ENCODE data around the gene GSC.
"Not testable (repeated sequence)": the region's sequence is repeated elsewhere in the genome, so short reads cannot be mapped to it uniquely, and the experiment has no call there.

The GSC gene

GRCh38 chr14:94746131-94746530, 23.8 kb downstream of the GSC start:
- WGBS, 2 experiments (ENCODE audit: insufficient coverage in 2 of 2): 80 to 100% methylated on average over 1 of the region's 3 CpGs
- no peak overlapping the region for H3K27ac ChIP-seq (ENCODE audit: low read depth, low read length, severe bottlenecking)
- H3K4me1 ChIP-seq (ENCODE audit: control insufficient read depth, insufficient read depth, low read length, poor library complexity, severe bottlenecking): peaks cover 3% of the 10 kb centered on the region
- no peak overlapping the region for H3K4me3 ChIP-seq (ENCODE audit: extremely low read depth, insufficient read depth, low read length, poor library complexity, severe bottlenecking)
- H3K9me3 ChIP-seq (ENCODE audit: control insufficient read depth, low read length): no peaks in the 10 kb centered on the region
- H3K36me3 ChIP-seq (ENCODE audit: control insufficient read depth, insufficient read depth, low read length): no peaks in the 10 kb centered on the region

GRCh38 chr14:94738751-94739150, 31.2 kb downstream of the GSC start:
- Histone ChIP-seq H3K9me3 (ENCODE audit: control insufficient read depth, low read length) (no peaks in the 10 kb centered on the region), H3K27ac (ENCODE audit: low read depth, low read length, severe bottlenecking) (no peak overlapping the region), H3K36me3 (ENCODE audit: control insufficient read depth, insufficient read depth, low read length) (no peaks in the 10 kb centered on the region), H3K4me1 (ENCODE audit: control insufficient read depth, insufficient read depth, low read length, poor library complexity, severe bottlenecking) (no peaks in the 10 kb centered on the region), H3K4me3 (ENCODE audit: extremely low read depth, insufficient read depth, low read length, poor library complexity, severe bottlenecking) (no peak overlapping the region)
- WGBS, 2 experiments (ENCODE audit: insufficient coverage in 2 of 2): 73 to 100% methylated on average over 2 to 3 of the region's 5 CpGs

GRCh38 chr14:94738097-94738496, 31.8 kb downstream of the GSC start:
- no peaks in the 10 kb centered on the region for H3K4me1 ChIP-seq (ENCODE audit: control insufficient read depth, insufficient read depth, low read length, poor library complexity, severe bottlenecking)
- H3K9me3 ChIP-seq (ENCODE audit: control insufficient read depth, low read length): no peaks in the 10 kb centered on the region
- WGBS, 2 experiments (ENCODE audit: insufficient coverage in 2 of 2): 82 to 91% methylated on average over 2 to 6 of the region's 7 CpGs
- H3K27ac ChIP-seq (ENCODE audit: low read depth, low read length, severe bottlenecking): no peak overlapping the region
- no peaks in the 10 kb centered on the region for H3K36me3 ChIP-seq (ENCODE audit: control insufficient read depth, insufficient read depth, low read length)
- no peak overlapping the region for H3K4me3 ChIP-seq (ENCODE audit: extremely low read depth, insufficient read depth, low read length, poor library complexity, severe bottlenecking)

- no peaks in the 10 kb centered on the region for H3K9me3 ChIP-seq (ENCODE audit: control insufficient read depth, low read length)
- no peaks in the 10 kb centered on the region for H3K4me1 ChIP-seq (ENCODE audit: control insufficient read depth, insufficient read depth, low read length, poor library complexity, severe bottlenecking)
- H3K27ac ChIP-seq (ENCODE audit: low read depth, low read length, severe bottlenecking): no peak overlapping the region
- no peaks in the 10 kb centered on the region for H3K36me3 ChIP-seq (ENCODE audit: control insufficient read depth, insufficient read depth, low read length)
- 65 to 73% methylated on average over 2 of the region's 3 CpGs for WGBS, 2 experiments (ENCODE audit: insufficient coverage in 2 of 2)
- H3K4me3 ChIP-seq (ENCODE audit: extremely low read depth, insufficient read depth, low read length, poor library complexity, severe bottlenecking): no peak overlapping the region
Measured at GRCh38 chr14:94728950-94729349, 41.0 kb downstream of the GSC start.

- not testable (repeated sequence) for H3K9me3 ChIP-seq (ENCODE audit: control insufficient read depth, low read length); H3K27ac ChIP-seq (ENCODE audit: low read depth, low read length, severe bottlenecking); H3K4me3 ChIP-seq (ENCODE audit: extremely low read depth, insufficient read depth, low read length, poor library complexity, severe bottlenecking); H3K4me1 ChIP-seq (ENCODE audit: control insufficient read depth, insufficient read depth, low read length, poor library complexity, severe bottlenecking); H3K36me3 ChIP-seq (ENCODE audit: control insufficient read depth, insufficient read depth, low read length)
- WGBS, 2 experiments (ENCODE audit: insufficient coverage in 2 of 2): 100% methylated on average over 1 of the region's 5 CpGs
Measured at GRCh38 chr14:94728440-94728839, 41.5 kb downstream of the GSC start.

- H3K4me1 ChIP-seq (ENCODE audit: control insufficient read depth, insufficient read depth, low read length, poor library complexity, severe bottlenecking); H3K4me3 ChIP-seq (ENCODE audit: extremely low read depth, insufficient read depth, low read length, poor library complexity, severe bottlenecking); H3K36me3 ChIP-seq (ENCODE audit: control insufficient read depth, insufficient read depth, low read length); H3K27ac ChIP-seq (ENCODE audit: low read depth, low read length, severe bottlenecking); H3K9me3 ChIP-seq (ENCODE audit: control insufficient read depth, low read length): not testable (repeated sequence)
- WGBS, 2 experiments (ENCODE audit: insufficient coverage in 2 of 2): 90 to 92% methylated on average over 5 to 7 of the region's 8 CpGs
Measured at GRCh38 chr14:94726649-94727048, 43.3 kb downstream of the GSC start.

GRCh38 chr14:94724993-94725392, 44.9 kb downstream of the GSC start:
- WGBS, 2 experiments (ENCODE audit: insufficient coverage in 2 of 2): 94 to 100% methylated on average over 1 of the region's 2 CpGs
- Histone ChIP-seq H3K4me1 (ENCODE audit: control insufficient read depth, insufficient read depth, low read length, poor library complexity, severe bottlenecking) (no peaks in the 10 kb centered on the region), H3K36me3 (ENCODE audit: control insufficient read depth, insufficient read depth, low read length) (no peaks in the 10 kb centered on the region), H3K9me3 (ENCODE audit: control insufficient read depth, low read length) (no peaks in the 10 kb centered on the region), H3K27ac (ENCODE audit: low read depth, low read length, severe bottlenecking) (no peak overlapping the region), H3K4me3 (ENCODE audit: extremely low read depth, insufficient read depth, low read length, poor library complexity, severe bottlenecking) (no peak overlapping the region)

- H3K9me3 ChIP-seq (ENCODE audit: control insufficient read depth, low read length): no peaks in the 10 kb centered on the region
- 100% methylated on average over 1 of the region's 4 CpGs for WGBS, 2 experiments (ENCODE audit: insufficient coverage in 2 of 2)
- no peak overlapping the region for H3K4me3 ChIP-seq (ENCODE audit: extremely low read depth, insufficient read depth, low read length, poor library complexity, severe bottlenecking)
- H3K27ac ChIP-seq (ENCODE audit: low read depth, low read length, severe bottlenecking): no peak overlapping the region
- H3K4me1 ChIP-seq (ENCODE audit: control insufficient read depth, insufficient read depth, low read length, poor library complexity, severe bottlenecking): no peaks in the 10 kb centered on the region
- no peaks in the 10 kb centered on the region for H3K36me3 ChIP-seq (ENCODE audit: control insufficient read depth, insufficient read depth, low read length)
Measured at GRCh38 chr14:94722397-94722796, 47.5 kb downstream of the GSC start.
